Measurements from ENCODE around the gene FOXO4.
"Not testable (repeated sequence)": the region's sequence is repeated elsewhere in the genome, so short reads cannot be mapped to it uniquely, and the experiment has no call there.

Gene FOXO4

GRCh38 chrX:71095555-71095980 is at the start of gene FOXO4:
FOXO4 (plus strand) TSS chrX:71095851; CDS start chrX:71096529, 678 bp downstream.
- peak; percentile 91 for DNase-seq (ENCODE audit: low spot score)

GRCh38 chrX:71047891-71048290 is 47.8 kb upstream of the FOXO4 start:
- not testable (repeated sequence) for DNase-seq (ENCODE audit: low spot score)

GRCh38 chrX:71052721-71053120 is 42.9 kb upstream of the FOXO4 start:
- DNase-seq (ENCODE audit: low spot score) = no peak

- no peak for DNase-seq (ENCODE audit: low spot score)
Measured at GRCh38 chrX:71053217-71053621, 42.4 kb upstream of the FOXO4 start.

DNA sequence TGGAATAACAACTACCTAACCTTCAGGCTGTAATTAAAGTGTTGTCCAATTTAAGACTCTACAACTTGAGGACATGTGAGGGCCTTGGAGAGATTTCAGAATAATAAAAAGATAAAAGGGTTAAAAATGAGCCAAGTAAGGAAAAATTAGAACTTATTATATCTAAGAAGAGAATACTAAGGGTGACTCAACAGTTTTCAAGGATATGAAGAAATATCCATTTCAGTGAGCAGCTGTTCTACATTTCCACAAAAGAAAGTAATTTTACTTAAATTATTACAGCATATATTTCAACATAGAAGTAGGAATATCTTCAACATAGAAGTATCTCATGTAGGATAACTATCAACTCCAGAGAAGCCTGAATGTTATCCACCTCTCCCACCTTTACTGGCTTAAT is 38.8 kb upstream of the FOXO4 start:
- no peak for DNase-seq (ENCODE audit: low spot score)

DNA sequence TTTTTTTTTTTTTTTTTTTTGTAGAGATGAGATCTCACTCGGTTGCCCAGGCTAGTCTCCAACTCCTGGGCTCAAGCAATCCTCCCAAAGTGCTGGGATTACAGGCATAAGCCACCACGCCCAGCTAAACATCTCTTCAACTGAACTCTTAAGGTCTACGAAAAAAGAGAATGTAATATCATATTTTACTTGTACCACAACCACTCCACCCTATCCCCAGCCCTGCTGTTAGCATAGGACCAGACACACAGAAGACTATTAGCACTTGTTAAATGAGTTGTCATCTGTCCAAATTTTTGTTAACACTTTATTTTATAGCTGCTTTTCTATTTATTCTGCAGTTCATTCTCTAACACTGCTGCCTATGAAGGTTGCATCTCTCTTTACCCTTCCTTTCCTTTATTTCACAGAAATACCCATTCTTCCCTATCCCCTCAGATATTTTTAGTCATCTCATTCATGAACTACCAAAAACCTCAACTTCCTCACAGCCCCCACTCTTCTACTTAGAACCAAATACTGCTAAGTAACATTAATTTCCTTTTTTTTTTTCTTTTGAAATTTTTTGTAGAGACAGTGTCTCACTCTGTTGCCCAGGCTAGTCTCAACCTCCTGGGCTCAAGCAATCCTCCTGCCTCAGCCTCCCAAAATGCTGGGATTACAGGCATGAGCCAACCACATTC is 37.7 kb upstream of the FOXO4 start:
- DNase-seq (ENCODE audit: low spot score) = no peak

DNA sequence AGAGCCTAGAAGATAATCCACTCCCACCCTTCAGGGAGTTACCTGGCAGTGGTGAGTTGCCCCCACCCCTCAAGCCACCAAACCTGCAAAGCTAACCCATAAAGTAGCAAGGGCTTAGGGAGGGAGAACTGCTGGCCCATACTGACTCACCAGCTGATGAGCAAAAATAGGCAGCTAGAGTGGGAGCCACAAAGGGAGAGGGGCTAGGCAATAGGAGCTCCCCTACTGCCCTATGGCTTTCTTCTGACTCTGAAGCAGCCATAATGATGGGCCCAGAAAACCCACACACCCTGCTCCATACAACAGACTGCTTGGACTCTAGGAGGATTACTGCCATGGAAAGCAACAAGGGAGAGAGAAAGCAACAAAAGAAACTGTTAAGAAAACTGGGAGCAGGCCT is 35.5 kb upstream of the FOXO4 start:
- DNase-seq (ENCODE audit: low spot score) = no peak

GRCh38 chrX:71067089-71067488 is 28.6 kb upstream of the FOXO4 start:
- DNase-seq (ENCODE audit: low spot score) = no peak

DNA sequence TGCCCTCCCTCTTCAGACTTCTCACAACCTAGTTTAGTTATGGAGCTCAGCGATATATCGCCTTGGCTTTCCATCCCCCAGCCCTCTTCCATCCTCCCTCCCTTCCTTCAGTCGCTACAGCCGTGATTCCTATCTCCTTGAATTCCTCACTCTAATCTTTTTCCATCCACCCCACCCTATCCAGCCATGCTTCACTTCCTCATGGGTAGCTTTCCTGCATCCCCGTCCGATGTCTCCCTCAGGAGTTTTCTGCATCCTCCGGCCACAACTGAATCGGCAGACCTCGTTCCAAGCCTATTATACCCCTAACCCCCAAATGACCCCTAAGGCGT is 28.0 kb upstream of the FOXO4 start:
- no peak for DNase-seq (ENCODE audit: low spot score)

GRCh38 chrX:71068044-71068918 is 27.4 kb upstream of the FOXO4 start, which contains the start of gene SNX12:
SNX12 (minus strand) TSS chrX:71068334; CDS start chrX:71068306, 28 bp downstream.
- DNase-seq (ENCODE audit: low spot score) = peak; percentile 90

DNA sequence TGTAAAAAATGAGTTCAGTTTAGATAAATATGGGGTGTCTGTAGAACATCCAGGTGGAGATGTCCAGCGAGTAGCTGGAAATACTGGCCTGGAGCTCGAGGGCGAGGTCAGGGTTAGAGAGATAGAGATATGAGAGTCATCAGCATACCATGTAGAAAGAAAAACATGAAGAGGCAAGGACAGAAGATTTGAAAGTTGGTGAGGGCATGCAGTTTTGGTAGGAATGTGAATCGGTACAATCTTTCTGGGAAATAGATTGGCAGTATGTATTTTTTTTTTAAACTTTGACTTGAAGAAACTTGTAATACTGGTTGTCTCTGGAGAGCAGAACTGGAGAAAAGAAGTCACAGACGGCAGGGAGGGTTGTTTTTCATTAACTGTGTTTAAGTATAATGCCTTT is 25.1 kb upstream of the FOXO4 start:
- DNase-seq (ENCODE audit: low spot score) = no peak

DNA sequence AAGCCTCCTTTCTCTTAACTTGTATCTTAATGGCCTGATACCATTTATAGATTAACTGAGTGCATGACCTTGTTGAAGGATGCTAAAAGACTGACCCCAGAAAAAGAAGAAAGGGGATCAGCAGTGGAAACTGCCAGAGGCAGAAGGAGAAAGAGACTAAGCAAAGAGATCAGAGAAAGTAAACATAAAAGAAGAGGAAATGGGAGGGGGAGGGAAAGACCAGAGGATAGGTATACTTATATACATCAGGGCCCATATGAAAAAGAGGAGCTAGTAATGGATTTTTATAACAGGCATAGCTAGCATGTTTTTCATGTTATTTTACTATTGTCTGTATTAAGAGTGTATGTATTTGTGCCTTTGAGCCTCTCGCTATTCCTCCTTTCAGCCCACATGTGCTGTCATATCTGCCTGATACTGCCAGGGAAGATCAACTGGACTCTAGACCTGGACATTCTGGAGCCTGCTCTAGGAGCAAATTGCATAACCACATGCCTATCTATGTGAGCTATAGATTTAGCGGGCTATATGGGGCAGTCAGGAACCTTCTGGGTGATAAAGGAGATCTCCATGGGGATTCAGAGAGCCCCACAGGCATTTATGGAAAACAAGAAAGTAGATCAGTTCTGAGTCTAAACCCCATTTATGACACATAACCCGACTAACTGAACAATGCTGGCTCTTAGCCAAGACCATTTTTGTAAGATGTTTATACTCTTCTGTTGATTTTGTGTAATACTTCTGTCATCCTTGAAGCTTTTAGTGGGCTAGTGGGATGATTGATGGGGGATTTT is 14.1 kb upstream of the FOXO4 start:
- DNase-seq (ENCODE audit: low spot score) = no peak

- no peak for DNase-seq (ENCODE audit: low spot score)
Measured at GRCh38 chrX:71082124-71082647, 13.5 kb upstream of the FOXO4 start.

- DNase-seq (ENCODE audit: low spot score) = no peak
Measured at GRCh38 chrX:71082822-71083221, 12.8 kb upstream of the FOXO4 start.

DNA sequence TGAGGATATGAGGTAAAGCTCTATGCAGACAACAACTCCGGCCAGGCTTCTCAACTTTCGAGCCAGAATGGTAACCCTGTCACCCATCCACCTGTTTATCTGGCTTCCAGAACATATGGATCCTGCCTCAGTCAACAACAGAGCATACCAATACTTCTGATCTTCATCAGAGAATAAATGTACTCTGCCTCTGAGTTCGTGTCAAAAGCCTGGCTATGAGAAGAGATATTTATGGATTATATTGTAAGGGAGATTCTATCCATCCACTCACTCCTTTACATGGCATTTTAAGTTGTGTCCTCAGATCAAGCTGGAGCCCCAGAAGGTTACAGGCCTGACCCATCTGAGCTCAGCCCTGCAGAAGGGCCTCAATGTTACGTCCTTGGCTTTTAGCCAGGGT is 9.8 kb upstream of the FOXO4 start:
- no peak for DNase-seq (ENCODE audit: low spot score)

DNA sequence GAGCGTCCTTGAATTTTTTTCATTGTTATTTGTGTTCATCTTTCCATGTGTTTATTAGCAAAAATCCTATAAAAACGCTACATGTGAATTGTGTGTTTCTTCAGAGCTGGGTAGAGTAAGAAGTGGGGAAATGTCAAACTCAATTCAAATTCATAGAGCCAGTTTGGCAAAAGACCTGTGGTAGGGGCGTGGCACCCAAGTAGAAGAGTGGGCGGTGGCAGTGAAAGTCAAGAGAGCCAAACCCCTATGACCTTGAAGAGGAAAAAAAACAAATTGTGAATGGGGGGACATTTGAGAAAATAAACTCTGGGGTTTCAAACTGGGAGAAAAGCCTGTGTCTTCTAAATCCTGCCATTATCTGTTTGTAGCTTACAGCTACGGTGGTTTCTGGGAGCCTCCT is 4.4 kb upstream of the FOXO4 start:
- no peak for DNase-seq (ENCODE audit: low spot score)

GRCh38 chrX:71095033-71095432 is 618 bp upstream of the FOXO4 start:
- no peak for DNase-seq (ENCODE audit: low spot score)

DNA sequence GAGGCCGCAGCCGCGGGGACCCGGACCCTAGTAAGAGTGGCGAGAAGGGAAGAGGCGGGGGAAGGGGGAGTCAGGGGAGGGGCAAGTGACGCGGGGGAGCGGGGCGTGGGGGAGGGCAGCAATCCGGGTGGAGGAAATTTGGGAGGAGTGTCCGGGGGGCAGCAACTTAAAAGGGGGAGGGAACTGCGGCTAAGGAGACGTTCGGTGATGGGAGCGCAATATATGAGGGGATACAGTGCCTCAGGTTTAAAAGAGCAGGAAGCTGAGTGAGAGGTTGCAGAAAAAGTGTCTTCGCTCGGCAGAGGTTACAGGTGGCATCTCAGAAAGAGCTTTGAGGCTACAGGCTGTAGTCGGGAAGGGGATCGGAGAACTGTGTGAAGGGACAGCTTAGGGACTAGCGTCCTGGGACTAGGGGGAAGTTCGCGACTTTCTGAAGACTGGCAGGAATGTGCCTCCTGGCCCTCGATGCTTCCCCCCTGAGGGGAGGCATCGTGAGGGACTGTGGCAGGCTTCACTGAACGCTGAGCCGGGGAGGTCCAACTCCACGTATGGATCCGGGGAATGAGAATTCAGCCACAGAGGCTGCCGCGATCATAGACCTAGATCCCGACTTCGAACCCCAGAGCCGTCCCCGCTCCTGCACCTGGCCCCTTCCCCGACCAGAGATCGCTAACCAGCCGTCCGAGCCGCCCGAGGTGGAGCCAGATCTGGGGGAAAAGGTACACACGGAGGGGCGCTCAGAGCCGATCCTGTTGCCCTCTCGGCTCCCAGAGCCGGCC is 519 bp downstream of the FOXO4 start:
- no peak for DNase-seq (ENCODE audit: low spot score)

DNA sequence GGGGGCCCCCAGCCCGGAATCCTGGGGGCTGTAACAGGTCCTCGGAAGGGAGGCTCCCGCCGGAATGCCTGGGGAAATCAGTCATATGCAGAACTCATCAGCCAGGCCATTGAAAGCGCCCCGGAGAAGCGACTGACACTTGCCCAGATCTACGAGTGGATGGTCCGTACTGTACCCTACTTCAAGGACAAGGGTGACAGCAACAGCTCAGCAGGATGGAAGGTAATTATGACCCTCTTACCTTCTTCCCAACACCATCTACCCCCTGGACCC is 1.0 kb downstream of the FOXO4 start:
- no peak for DNase-seq (ENCODE audit: low spot score)

DNA sequence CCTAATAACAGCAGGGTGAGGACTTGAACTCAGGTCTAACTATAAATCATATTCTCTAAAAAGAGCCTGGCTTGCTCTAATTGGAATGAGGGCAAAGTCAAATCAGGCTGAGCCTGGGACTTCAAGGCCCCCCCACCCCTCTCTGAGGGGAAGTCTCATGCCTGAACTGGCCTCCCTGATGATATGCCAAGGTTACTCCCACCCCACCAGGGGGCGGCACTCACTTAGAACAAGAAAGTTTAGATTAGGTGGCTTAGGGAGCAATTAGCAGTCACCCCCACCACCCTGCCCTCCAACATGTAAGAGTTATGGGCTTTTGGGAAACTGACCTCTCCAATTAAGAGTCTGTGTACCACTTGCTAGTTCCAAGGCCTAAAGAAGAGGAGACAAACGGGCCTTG is 2.7 kb downstream of the FOXO4 start:
- peak; percentile 82 for DNase-seq (ENCODE audit: low spot score)

DNA sequence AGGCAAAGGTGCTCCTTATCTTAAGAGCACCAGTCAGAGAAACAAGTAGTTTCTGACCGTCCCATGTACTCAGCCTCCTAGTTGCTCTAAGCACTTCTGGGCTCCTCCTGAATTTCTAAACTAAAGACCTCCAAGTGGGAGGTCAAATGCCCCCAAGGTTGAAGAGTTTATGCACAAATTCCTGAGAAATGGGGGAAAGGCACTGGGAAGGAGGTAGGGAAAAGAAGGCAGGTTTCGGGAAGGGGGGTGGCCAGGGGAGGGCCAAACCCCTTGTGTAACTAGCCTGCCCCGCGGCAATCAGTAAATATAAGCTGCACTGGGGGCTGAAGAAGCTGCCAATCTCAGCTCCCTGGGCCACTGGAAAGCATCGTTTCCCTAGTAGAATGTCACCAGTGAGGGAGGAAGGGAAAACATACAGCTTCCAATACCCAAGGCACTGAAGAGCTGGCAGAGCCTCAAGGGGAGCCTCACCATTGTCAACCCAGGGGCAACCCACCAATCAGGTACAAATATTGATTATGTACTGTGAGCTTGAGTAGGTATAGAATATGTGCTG is 3.4 kb downstream of the FOXO4 start:
- no peak for DNase-seq (ENCODE audit: low spot score)

- no peak for DNase-seq (ENCODE audit: low spot score)
Measured at GRCh38 chrX:71099736-71100135, 4.1 kb downstream of the FOXO4 start.

All from CD4-positive, alpha-beta T cell treated with Interleukin-6 at 100 ng/mL for 8 hours (primary cell).